ENCODE results near the gene ELK4.
"Not testable (repeated sequence)": the region's sequence is repeated elsewhere in the genome, so short reads cannot be mapped to it uniquely, and the experiment has no call there.

The ELK4 gene

GRCh38 chr1:205663286-205663936 lies 31.6 kb upstream of the ELK4 start:
- DNase-seq: no peak

GRCh38 chr1:205662791-205663190 lies 31.0 kb upstream of the ELK4 start:
- DNase-seq: no peak

GRCh38 chr1:205662135-205662738 lies 30.4 kb upstream of the ELK4 start:
- DNase-seq: no peak

- DNase-seq: no peak
These were observed 29.8 kb upstream of the ELK4 start for GRCh38 chr1:205661429-205662134.

DNA sequence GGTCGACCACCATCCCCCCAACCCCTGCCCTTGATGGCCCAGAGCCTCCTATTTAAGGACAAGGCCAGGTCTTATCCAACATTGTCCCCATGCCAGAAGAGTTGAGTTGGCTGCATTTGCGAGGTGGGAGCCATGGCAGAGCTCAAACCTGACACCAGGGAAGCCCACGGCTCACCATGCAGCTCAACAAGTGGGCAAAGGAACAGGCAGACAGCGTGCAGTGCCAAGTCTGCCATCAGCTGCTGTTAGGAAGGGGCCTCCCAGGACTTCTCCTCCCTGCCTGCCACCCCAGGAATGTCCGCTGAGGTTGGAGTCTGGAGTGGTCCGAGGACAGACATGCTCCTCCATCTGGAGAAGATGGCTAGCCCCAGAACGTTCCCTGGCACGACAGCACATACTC lies 28.6 kb upstream of the ELK4 start:
- DNase-seq: no peak

DNA sequence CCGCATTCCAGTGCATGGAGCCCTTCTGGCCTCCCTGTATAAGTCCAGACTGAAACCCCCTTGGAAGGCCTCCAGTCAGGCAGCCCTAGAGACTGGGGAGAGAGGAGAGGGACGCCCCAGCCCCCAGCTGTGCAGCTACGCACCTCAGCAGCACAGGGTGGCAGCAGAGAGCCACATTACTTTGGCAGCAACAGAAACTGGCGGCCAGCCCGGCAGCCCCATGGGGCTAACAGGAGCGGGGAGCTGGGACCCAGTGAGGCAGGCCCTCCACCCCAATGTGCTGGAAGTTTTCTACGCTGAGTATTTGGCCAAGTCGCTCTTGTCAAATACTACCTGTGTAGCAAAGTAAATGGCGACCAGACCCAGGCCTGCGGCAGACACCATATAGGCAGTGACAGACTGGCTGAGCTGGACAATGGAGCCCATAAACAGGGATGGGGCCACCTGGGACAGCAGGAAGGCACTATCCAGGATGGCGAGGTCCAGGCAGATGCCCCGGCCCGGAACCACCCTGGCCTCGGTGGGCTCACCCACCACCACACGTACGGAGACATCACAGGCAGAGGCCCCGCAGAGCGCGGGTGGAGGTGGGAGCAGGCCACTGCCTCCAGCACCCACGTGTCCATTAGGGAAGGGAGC lies 27.3 kb upstream of the ELK4 start:
- DNase-seq: peak; percentile 82

DNA sequence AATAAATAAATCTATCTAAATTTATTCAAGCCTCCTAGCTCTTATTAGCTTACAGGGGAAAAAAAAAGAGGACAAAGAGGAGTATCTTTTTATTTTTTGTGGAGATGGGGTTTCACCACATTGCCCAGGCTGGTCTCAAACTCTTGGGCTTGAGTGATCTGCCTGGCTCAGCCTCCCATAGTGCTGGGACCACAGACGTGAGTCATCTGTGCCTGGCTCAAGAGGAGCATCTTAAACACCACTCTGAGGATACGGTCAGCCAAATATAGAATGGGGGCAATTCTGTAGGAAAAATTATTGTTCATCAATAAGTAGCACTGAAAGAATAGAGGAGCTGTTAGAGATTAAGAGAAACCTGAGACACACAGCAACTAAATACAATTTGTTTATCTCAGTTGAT lies 24.4 kb upstream of the ELK4 start:
- DNase-seq: no peak

GRCh38 chr1:205652984-205653383 lies 21.2 kb upstream of the ELK4 start:
- DNase-seq: no peak

DNA sequence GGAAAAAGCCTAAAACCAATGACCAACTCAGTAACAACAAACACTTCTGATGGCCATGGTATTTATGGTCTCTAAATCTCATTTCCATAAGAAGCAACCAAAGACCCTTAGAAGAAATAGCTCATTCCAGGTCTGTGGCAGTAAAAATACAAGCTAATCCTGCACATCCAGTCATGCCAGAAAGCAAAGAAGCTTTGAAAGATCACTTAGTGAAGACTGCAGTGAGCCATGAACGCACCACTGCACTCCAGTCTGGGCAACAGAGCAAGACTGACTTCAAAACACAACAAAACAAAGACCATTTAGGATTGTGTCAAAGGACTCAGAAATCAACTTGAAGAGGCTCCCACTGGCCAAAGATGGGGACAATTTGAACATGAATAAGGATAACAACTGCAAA lies 18.4 kb upstream of the ELK4 start:
- DNase-seq: no peak

DNA sequence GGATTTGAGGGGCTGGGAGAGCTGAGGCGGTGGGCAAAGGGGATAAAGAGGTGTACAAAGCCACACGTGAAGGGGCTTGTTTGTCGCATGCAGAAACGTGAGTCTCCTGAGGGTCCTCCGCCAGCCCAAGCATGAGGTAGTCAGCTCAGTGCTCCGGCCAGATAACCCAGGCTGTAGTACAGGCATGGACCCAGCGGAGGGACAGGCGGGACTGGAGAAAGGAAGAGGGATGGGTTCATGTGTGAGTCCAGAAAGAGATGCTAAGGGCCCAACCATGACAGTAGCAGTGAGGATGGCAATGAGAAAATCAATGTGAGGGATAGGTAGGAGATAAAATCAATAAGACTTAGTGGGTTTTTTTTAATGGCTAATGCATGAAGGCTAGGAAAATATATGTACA lies 13.7 kb upstream of the ELK4 start:
- no peak for DNase-seq

GRCh38 chr1:205642679-205643307 lies 11.0 kb upstream of the ELK4 start:
- DNase-seq: no peak

- no peak for DNase-seq
These were observed 7.8 kb upstream of the ELK4 start for GRCh38 chr1:205639567-205639966.

DNA sequence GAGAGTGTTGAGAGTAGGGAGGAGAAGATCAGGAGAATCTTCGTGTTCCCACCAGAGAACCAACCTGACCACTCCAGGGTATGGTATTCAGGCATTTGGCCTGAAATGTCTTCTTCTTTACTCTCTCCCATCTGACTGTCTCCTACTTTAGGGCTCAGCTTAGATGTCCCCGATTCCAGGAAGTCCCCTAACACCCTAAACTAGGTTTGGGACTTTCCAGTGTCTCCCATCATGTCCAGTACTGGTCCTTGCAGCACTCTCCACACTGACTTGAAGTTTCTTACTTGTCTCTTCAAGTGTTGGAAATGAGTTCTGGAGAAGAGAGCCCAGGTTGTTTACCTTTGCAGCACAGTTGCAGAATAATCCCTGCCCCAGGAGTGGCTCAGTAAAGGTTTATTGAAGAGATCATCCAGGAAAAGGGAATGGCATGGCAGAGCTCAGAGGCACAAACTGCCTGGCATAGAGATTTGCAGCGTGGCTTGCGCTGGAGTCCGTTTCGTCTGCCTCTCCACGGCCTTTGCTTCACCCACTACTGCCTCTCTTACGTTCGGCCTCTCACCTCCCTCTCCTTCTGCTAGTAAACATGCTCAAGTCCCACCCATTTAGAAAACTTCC lies 6.2 kb upstream of the ELK4 start:
- no peak for DNase-seq

GRCh38 chr1:205636732-205637131 lies 4.9 kb upstream of the ELK4 start:
- DNase-seq: no peak

- not testable (repeated sequence) for DNase-seq
These were observed 4.3 kb upstream of the ELK4 start for GRCh38 chr1:205636138-205636530.

- DNase-seq: no peak
These were observed 1.7 kb upstream of the ELK4 start for GRCh38 chr1:205633421-205633976.

DNA sequence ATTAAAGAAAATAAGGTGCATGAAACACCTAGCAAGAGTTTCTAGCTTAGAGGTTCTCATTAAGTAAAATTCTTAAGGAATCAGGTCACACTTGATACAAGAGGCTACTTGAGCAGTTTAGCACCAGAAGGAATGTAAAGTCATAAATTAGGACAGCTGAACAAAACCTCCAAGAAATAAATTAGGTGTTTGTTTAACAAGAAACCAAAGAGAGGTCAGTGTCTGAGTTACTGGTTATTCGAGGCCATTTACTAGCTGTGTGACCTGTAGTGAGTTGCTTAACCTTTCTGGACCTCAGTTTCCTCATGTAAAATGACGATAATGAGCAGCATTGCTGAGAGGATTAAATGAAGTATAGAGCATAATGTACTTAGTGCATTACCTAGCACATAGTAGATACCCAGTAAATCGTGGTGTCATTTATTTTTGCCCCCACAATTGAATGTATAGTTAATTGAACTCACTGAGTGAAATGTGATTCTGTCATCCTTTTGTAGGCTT lies 908 bp upstream of the ELK4 start:
- DNase-seq: no peak

DNA sequence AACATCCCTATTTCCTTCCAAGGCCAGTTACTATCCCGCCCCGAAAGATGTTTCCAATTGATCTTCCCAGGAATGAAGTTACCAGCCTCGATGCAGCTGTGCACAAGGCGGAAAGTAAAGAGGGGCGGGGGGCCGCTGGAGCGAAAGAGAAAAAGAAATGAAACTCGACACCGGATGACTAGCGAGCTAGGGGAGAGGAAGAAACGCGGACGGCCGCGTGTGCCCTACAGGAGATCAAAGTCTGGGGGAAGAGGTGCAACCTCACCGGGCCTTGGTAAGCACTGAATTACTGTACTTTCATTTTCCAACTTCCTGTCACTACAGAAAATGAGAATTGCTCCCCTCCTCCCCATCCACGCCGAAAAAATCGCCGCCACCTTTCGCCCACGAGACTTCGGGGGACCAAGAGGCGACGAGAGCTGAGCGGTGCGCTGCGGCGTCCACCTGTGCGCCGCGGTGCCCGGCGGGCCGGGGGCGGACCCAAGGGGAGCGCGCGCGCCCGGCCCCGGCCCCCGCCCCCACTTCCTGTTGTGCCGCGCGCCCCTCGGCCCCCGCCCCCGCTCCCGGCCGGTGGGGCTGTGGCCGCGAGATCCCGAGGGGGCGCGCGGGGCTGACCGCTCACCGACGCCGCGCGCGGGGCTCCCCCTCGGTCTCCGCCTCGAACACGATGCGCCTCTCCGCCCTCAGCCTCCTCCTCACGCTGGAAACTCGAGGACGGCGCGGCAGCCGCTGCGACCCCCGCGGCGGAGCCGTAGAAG lies 622 bp downstream of the ELK4 start:
- peak; percentile 83 for DNase-seq

DNA sequence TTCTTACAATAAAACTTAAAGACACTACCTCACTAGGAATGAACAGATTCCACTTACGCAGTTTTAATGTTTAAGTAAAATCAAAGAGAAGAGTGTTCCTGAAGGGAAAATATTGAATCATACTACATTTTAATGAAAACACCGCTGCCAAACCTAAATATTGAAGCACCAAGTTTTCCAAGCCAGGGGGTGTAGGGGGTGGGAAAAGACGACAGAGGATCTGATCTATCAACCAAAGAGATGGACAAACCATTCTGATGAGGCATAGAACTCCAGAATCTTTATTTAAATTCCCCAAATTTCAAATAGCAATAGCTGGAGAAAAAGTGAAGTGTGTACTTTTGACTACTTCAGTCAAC lies 1.2 kb downstream of the ELK4 start:
- DNase-seq: no peak

DNA sequence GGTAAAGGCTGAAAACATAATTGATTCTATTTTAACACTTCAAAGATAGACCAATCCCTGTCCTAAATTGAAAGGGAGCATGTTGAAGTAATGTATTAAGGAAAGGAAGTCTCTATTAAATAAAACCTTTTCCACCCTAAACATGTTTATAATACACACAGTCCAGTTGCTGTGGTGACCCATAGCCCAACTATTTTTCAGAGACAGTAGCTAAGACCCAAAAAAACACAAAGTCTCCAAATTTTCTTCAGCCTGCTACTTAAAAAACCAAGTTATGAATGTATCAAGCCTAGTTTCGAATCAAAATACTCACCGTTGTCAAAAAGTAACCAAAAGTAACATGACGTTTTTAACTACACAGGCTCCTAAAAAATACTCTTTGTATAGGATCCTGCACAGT lies 1.6 kb downstream of the ELK4 start:
- no peak for DNase-seq

DNA sequence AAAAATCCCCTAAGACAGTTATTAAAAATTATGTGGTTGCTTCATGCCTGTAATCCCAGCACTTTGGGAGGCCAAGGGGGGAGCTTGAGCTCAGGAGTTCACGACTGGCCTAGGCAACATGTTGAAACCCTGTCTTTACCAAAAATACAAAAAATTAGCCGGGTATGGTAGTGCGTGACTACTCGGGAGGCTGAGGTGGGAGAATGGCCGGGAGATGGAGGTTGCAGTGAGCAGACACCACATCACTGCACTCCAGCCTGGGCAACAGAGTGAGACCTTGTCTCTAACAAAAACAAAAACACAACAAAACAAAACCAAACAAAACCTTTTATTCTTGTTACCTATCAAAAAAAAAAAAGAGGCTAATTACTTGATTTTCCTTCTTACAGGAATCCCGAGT lies 2.1 kb downstream of the ELK4 start:
- DNase-seq: no peak

- no peak for DNase-seq
These were observed 3.9 kb downstream of the ELK4 start for GRCh38 chr1:205627956-205628355.
